H1 (cell line): ENCODE measurements around the gene MARK4. TPM values are rescaled to one million over a fixed set of nuclear protein-coding genes. Genes with fewer than 3 reads are reported as not detected.

ENCODE experiments used
- CTCF ChIA-PET: fragments of 300-600 bp; sonication (Branson Sonifier 250); formaldehyde crosslinking; loops from one replicate; lab custom pipeline; 2021; ENCODE audit not compliant: partially characterized antibody; lab: Charles Lee
- POLR2A ChIA-PET: fragments of 300-600 bp; sonication (Branson Sonifier 250); formaldehyde crosslinking; loops from one replicate; lab custom pipeline; 2021; ENCODE audit warnings: inconsistent platforms; ENCODE audit not compliant: partially characterized antibody; lab: Charles Lee
- DNase-seq, 2 experiments: peaks; one replicate each; pipeline versions ENCODE4 v3.0.0 to v3.0.0-alpha.2; 2010 to 2022; ENCODE audit warnings: low spot score in 2 of 2, low read depth in 1 of 2, mixed read lengths in 1 of 2
- FAIRE-seq: peaks from 2 replicates; lab custom pipeline; 2011; peaks lifted over from hg19 to GRCh38; lab: Jason Lieb, UNC
- H2AFZ ChIP-seq: 2 replicates; pipeline ENCODE4 v1.8.1; 2012; ENCODE audit warnings: low read length, inconsistent platforms
- H2AK5ac ChIP-seq: 2 replicates; pipeline ENCODE4 v1.6.1; 2013; ENCODE audit warnings: low read depth, low read length
- H2BK120ac ChIP-seq: replicated peaks from 2 replicates; pipeline ENCODE3; 2013; ENCODE audit warnings: low read depth, low read length, inconsistent platforms
- H2BK12ac ChIP-seq: 2 replicates; pipeline ENCODE4 v1.6.1; 2013; ENCODE audit warnings: low read depth, low read length
- H2BK15ac ChIP-seq: 2 replicates; pipeline ENCODE4 v1.6.1; 2013; ENCODE audit warnings: low read length
- H2BK20ac ChIP-seq: 2 replicates; pipeline ENCODE4 v1.6.1; 2013; ENCODE audit warnings: low read length
- H2BK5ac ChIP-seq: 2 replicates; pipeline ENCODE4 v1.6.1; 2013; ENCODE audit warnings: low read depth, low read length
- H3K14ac ChIP-seq: 2 replicates; pipeline ENCODE4 v1.6.1; 2013; ENCODE audit warnings: inconsistent platforms; ENCODE audit not compliant: insufficient read length
- H3K18ac ChIP-seq: 2 replicates; pipeline ENCODE4 v1.6.1; 2013; ENCODE audit warnings: low read length; ENCODE audit errors: extremely low read depth
- H3K23ac ChIP-seq: 2 replicates; pipeline ENCODE4 v1.6.1; 2013; ENCODE audit warnings: inconsistent platforms; ENCODE audit not compliant: insufficient read length
- H3K23me2 ChIP-seq: 2 replicates; pipeline ENCODE4 v1.6.1; 2013; ENCODE audit warnings: low read depth, low read length
- H3K27ac ChIP-seq: 2 replicates; pipeline ENCODE4 v1.6.1; 2011; ENCODE audit warnings: low read depth, low read length, inconsistent platforms
- H3K27me3 ChIP-seq, 4 experiments: replicated peaks in 1 of 4; 1 replicate in 1 of 4; 2 replicates in 3 of 4; pipeline versions ENCODE4 v1.6.1 to v1.8.1; 2011 to 2013; ENCODE audit warnings: low read length in 3 of 4, mild to moderate bottlenecking in 3 of 4, inconsistent platforms in 2 of 4, mixed read lengths in 2 of 4, moderate library complexity in 1 of 4; ENCODE audit not compliant: control insufficient read depth in 3 of 4, insufficient read depth in 3 of 4; ENCODE audit errors: extremely low read depth in 1 of 4
- H3K36me3 ChIP-seq, 4 experiments: 2 replicates each; pipeline versions ENCODE4 v1.6.1 to v1.8.1; 2011 to 2013; ENCODE audit warnings: mild to moderate bottlenecking in 4 of 4, low read length in 3 of 4, moderate library complexity in 2 of 4, control low read depth in 1 of 4, inconsistent platforms in 1 of 4; ENCODE audit not compliant: insufficient read depth in 4 of 4, control insufficient read depth in 2 of 4
- H3K4ac ChIP-seq: replicated peaks from 2 replicates; pipeline ENCODE3; 2013; ENCODE audit warnings: low read length, low read depth, mixed read lengths, inconsistent platforms; ENCODE audit not compliant: insufficient read length
- H3K4me1 ChIP-seq, 4 experiments: replicated peaks in 1 of 4; 1 replicate in 1 of 4; 2 replicates in 3 of 4; pipeline versions ENCODE4 v1.6.1 to v1.8.1; 2011 to 2013; ENCODE audit warnings: low read length in 3 of 4, inconsistent platforms in 2 of 4, mixed read lengths in 1 of 4; ENCODE audit not compliant: insufficient read depth in 4 of 4, control insufficient read depth in 3 of 4
- H3K4me2 ChIP-seq, 2 experiments: 2 replicates each; pipeline versions ENCODE4 v1.6.1 to v1.8.1; 2011 to 2013; ENCODE audit warnings: low read depth in 2 of 2, low read length in 2 of 2, control low read depth in 1 of 2, inconsistent platforms in 1 of 2, mild to moderate bottlenecking in 1 of 2; ENCODE audit not compliant: insufficient read depth in 1 of 2
- H3K4me3 ChIP-seq, 4 experiments: fragments of 200-600, 300-600 bp in 1 of 4; sonication (generic), shearing (Covaris generic), sonication (Bioruptor Twin) in 1 of 4; 2 replicates each; pipeline versions ENCODE4 v1.5.1 to v1.8.1; 2011 to 2016; ENCODE audit warnings: low read length in 4 of 4, low read depth in 3 of 4, control low read depth in 2 of 4, inconsistent platforms in 2 of 4, mild to moderate bottlenecking in 2 of 4, mixed read lengths in 1 of 4, moderate library complexity in 1 of 4; ENCODE audit not compliant: insufficient read depth in 2 of 4; ENCODE audit errors: extremely low read depth in 1 of 4
- H3K56ac ChIP-seq: replicated peaks from 2 replicates; pipeline ENCODE3; 2013; ENCODE audit warnings: low read depth, mild to moderate bottlenecking, mixed read lengths, low read length, inconsistent platforms; ENCODE audit not compliant: insufficient read length
- H3K79me1 ChIP-seq: 2 replicates; pipeline ENCODE4 v1.6.1; 2013; ENCODE audit warnings: low read depth, low read length, control low read depth
- H3K79me2 ChIP-seq, 2 experiments: 2 replicates each; pipeline versions ENCODE4 v1.6.1 to v1.8.1; 2012 to 2013; ENCODE audit warnings: low read length in 2 of 2, mild to moderate bottlenecking in 2 of 2, inconsistent platforms in 1 of 2; ENCODE audit not compliant: insufficient read depth in 2 of 2, control insufficient read depth in 1 of 2
- H3K9ac ChIP-seq, 4 experiments: replicated peaks in 1 of 4; 1 replicate in 1 of 4; 2 replicates in 3 of 4; pipeline versions ENCODE4 v1.6.1 to v1.8.1; 2011 to 2013; ENCODE audit warnings: low read depth in 3 of 4, low read length in 3 of 4, control low read depth in 2 of 4, mild to moderate bottlenecking in 2 of 4, moderate library complexity in 2 of 4, inconsistent platforms in 1 of 4; ENCODE audit errors: extremely low read depth in 1 of 4
- H3K9me3 ChIP-seq, 2 experiments: 2 replicates each; pipeline versions ENCODE4 v1.6.1 to v1.8.1; 2012 to 2013; ENCODE audit warnings: mild to moderate bottlenecking in 2 of 2, moderate library complexity in 2 of 2, control low read depth in 1 of 2, inconsistent platforms in 1 of 2, low read depth in 1 of 2, low read length in 1 of 2, mixed read lengths in 1 of 2; ENCODE audit not compliant: insufficient read depth in 2 of 2
- H4K20me1 ChIP-seq, 2 experiments: replicated peaks in 1 of 2; 2 replicates each; pipeline versions ENCODE3 to v1.8.1; 2011 to 2013; ENCODE audit warnings: inconsistent platforms in 2 of 2, low read length in 2 of 2, mild to moderate bottlenecking in 1 of 2; ENCODE audit not compliant: insufficient read depth in 2 of 2, control insufficient read depth in 1 of 2
- H4K5ac ChIP-seq: 2 replicates; pipeline ENCODE4 v1.6.1; 2013; ENCODE audit warnings: low read length, low read depth, mixed read lengths, inconsistent platforms; ENCODE audit not compliant: insufficient read length
- H4K8ac ChIP-seq: 2 replicates; pipeline ENCODE4 v1.8.0; 2013; ENCODE audit warnings: mild to moderate bottlenecking, moderate library complexity, low read length, inconsistent platforms; ENCODE audit not compliant: insufficient read depth; ENCODE audit errors: extremely low read depth
- H4K91ac ChIP-seq: replicated peaks from 2 replicates; pipeline ENCODE3; 2013; ENCODE audit warnings: low read length, mixed read lengths, inconsistent platforms; ENCODE audit not compliant: insufficient read length
- BACH1 ChIP-seq: IDR thresholded peaks from 2 replicates; pipeline ENCODE4 v1.6.1; 2012; ENCODE audit warnings: low read length, improper control_type of control experiment
- CEBPB ChIP-seq: IDR thresholded peaks from 2 replicates; pipeline ENCODE4 v1.6.1; 2012; ENCODE audit warnings: low read depth, low read length
- CHD1 ChIP-seq: IDR thresholded peaks from 2 replicates; pipeline ENCODE4 v1.6.1; 2012; ENCODE audit warnings: low read depth, low read length, improper control_type of control experiment
- CHD2 ChIP-seq: IDR thresholded peaks from 2 replicates; pipeline ENCODE4 v1.6.1; 2012; ENCODE audit warnings: low read length, improper control_type of control experiment
- HDAC2 ChIP-seq, 2 experiments: fragments of 300-600 bp in 1 of 2; sonication (generic) in 1 of 2; IDR thresholded peaks; 2 replicates each; pipeline ENCODE4 v1.6.1; 2011 to 2012; ENCODE audit warnings: low read depth in 2 of 2, low read length in 2 of 2, mild to moderate bottlenecking in 2 of 2, moderate library complexity in 2 of 2, borderline replicate concordance in 1 of 2, inconsistent platforms in 1 of 2
- KDM1A ChIP-seq: fragments of 200-600, 300-600 bp; sonication (generic); IDR thresholded peaks from 2 replicates; pipeline ENCODE4 v1.7.1; 2016; ENCODE audit warnings: mild to moderate bottlenecking, low read length, borderline replicate concordance
- YY1 ChIP-seq: IDR thresholded peaks from 2 replicates; pipeline ENCODE4 v1.6.1; 2011; ENCODE audit warnings: low read depth, mild to moderate bottlenecking, low read length
- WGBS, 2 experiments: shearing (Covaris generic) in 1 of 2; methylation state at CpG; one replicate each; pipeline versions ENCODE4 v1.1.6 to v1.1.7; 2013 to 2015; ENCODE audit warnings: low lambda C conversion rate in 2 of 2, mixed read lengths in 2 of 2, inconsistent platforms in 1 of 2, low coverage in 1 of 2, missing lambda C conversion rate in 1 of 2; ENCODE audit not compliant: insufficient replicate concordance in 2 of 2, insufficient coverage in 1 of 2, insufficient read length in 1 of 2; ENCODE audit errors: extremely low coverage in 1 of 2, missing lambda C conversion rate in 1 of 2; 5-methylcytosine and 5-hydroxymethylcytosine counted together
- polyA plus RNA-seq, 7 experiments: library from polyadenylated mRNA; depleted of rRNA in 3 of 7; stranded (reverse) in 5 of 7; unstranded in 2 of 7; fragments of >200 nt in 5 of 7; fragments of 200-250 nt in 2 of 7; gene quantifications; 1 replicate in 5 of 7; 2 replicates in 1 of 7; 4 replicates in 1 of 7; pipeline versions ENCODE4 v1.2.1 to v1.2.3, GENCODE V29; 2011 to 2013; ENCODE audit warnings: missing spikeins in 2 of 7, mixed read lengths in 2 of 7
- total RNA-seq: library from RNA; stranded (reverse); fragmentation: NEBNext Ultra II Directional; extraction: Animal tissue kit (Norgen Biotek cat#: 25700); gene quantifications from 2 replicates; pipeline ENCODE4 v1.2.1, GENCODE V29; 2021
- TF ChIP-seq, protein P1 (sequence below): IDR thresholded peaks from 2 replicates; pipeline ENCODE4 v1.6.1; 2012; ENCODE audit warnings: inconsistent platforms

Gene MARK4
- total and polyA plus RNA-seq, 2 of the 8 experiments (the other 6 are each of a cell fraction or from before 2014, with no cell fraction given), result 12.3 to 49.8 TPM

DNA sequence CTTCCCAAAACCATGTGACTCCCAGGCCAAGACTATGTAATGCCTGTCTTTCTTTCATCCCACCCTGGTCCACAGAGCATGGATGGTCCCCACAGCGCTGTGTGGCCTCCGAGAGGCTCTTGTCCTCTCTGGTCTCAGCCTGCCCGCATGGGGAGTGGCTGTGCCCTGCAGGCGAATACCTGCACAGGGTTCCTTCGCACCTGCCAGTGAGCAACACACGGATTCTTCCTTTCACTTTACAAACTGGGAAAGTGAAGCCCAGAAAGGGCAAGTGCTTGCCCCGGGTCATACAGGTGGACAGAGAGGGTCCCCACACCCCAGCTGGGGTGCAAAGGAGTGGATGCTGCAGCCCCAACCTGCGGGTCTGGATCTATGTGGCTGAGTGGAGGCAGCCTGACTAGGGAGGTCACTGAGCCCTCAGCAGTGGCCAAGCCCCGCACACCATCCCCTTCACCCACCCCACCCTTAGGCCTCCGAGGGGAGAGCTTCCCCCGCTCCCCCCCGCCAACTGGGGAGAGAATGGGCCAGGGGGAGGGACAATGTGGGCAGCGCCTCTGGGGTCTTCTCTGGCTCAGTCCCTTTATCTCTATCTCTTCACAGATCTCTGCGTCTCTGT is 747 bp upstream of the MARK4 start:
- H3K56ac ChIP-seq, result no peak overlapping the region
- H3K9me3 ChIP-seq, result no peaks in the 10 kb centered on the region
- peaks cover 13 to 18% of the 10 kb centered on the region in 2 experiments for H4K20me1 ChIP-seq
- no peak overlapping the region for H3K23ac ChIP-seq
- 41% methylated on average over 12 of the region's 14 CpGs; no CpG with 5 or more reads in 1 of the 2 experiments for WGBS, 2 experiments
- H3K9ac ChIP-seq, result 0 out of 7 replicates have a peak overlapping the region, but pooled peaks of 1 of the 4 experiments have one; percentile 36
- peak; percentile 35; the same call in 1 of the 2 replicates for TF ChIP-seq KDM1A
- no peak for TF ChIP-seq YY1
- peak in 1 of 2 experiments; percentile 53; a peak in 1 of 4 replicates for TF ChIP-seq HDAC2 (IDR thresholded peaks at IDR 0.05; ENCODE audit: borderline replicate concordance in 1 of 2, low read depth in 2 of 2, low read length in 2 of 2)
- TF ChIP-seq CHD1, result no peak
- TF ChIP-seq CHD2, result no peak
- TF ChIP-seq BACH1, result no peak
- TF ChIP-seq, protein P1, sequence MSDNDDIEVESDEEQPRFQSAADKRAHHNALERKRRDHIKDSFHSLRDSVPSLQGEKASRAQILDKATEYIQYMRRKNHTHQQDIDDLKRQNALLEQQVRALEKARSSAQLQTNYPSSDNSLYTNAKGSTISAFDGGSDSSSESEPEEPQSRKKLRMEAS, result 0 out of 2 replicates have a peak, but pooled peaks have one; percentile 45
- no peak for TF ChIP-seq CEBPB
- CTCF ChIA-PET, result interaction anchor here (0.9 to 10.1 kb wide), 10 partner anchors 18 to 147 kb away, joined by 3 to 106 read pairs (median 4); no protein-coding TSS in a partner anchor
- peaks cover 0 to 24% of the 10 kb centered on the region in 2 experiments; a peak in 2 of 4 replicates for H3K79me2 ChIP-seq
- no peak for FAIRE-seq
- H4K91ac ChIP-seq, result no peak overlapping the region
- POLR2A ChIA-PET, result no interaction called here
- peak overlapping the region; percentile 86 for H2AFZ ChIP-seq
- no peak overlapping the region for H2BK5ac ChIP-seq
- H2BK15ac ChIP-seq, result 0 out of 2 replicates have a peak overlapping the region, but pooled peaks have one; percentile 16
- no peak overlapping the region for H4K5ac ChIP-seq
- peaks cover 0 to 10% (median 9%) of the 10 kb centered on the region in 4 experiments; a peak in 5 of 7 replicates for H3K27me3 ChIP-seq
- H2AK5ac ChIP-seq, result no peak overlapping the region
- no peak overlapping the region for H3K14ac ChIP-seq
- H3K23me2 ChIP-seq, result peaks cover 11% of the 10 kb centered on the region
- peaks cover 13% of the 10 kb centered on the region for H3K79me1 ChIP-seq
- H3K4me1 ChIP-seq, result peaks cover 0 to 10% (median under 1%) of the 10 kb centered on the region in 4 experiments; a peak in 3 of 7 replicates
- H2BK12ac ChIP-seq, result no peak overlapping the region
- H3K4me3 ChIP-seq, result peak overlapping the region; percentile 50 to 78 (median 66)
- no peak overlapping the region for H4K8ac ChIP-seq
- DNase-seq, result no peak
- no peak overlapping the region for H3K4ac ChIP-seq
- no peak overlapping the region for H2BK20ac ChIP-seq
- H2BK120ac ChIP-seq, result no peak overlapping the region
- no peaks in the 10 kb centered on the region; a peak in 1 of 8 replicates for H3K36me3 ChIP-seq
- H3K27ac ChIP-seq, result no peak overlapping the region
- peak overlapping the region; percentile 74 to 83 for H3K4me2 ChIP-seq
- peak overlapping the region; percentile 32; the same call in 1 of the 2 replicates for H3K18ac ChIP-seq
